ENCODE measurements around the gene TMEM38B. TPM values are rescaled to one million over a fixed set of nuclear protein-coding genes. Genes with fewer than 3 reads are reported as not detected.

TMEM38B gene
- total RNA-seq, 2 experiments from 2014 or later = 15.9 to 22.5 TPM

DNA sequence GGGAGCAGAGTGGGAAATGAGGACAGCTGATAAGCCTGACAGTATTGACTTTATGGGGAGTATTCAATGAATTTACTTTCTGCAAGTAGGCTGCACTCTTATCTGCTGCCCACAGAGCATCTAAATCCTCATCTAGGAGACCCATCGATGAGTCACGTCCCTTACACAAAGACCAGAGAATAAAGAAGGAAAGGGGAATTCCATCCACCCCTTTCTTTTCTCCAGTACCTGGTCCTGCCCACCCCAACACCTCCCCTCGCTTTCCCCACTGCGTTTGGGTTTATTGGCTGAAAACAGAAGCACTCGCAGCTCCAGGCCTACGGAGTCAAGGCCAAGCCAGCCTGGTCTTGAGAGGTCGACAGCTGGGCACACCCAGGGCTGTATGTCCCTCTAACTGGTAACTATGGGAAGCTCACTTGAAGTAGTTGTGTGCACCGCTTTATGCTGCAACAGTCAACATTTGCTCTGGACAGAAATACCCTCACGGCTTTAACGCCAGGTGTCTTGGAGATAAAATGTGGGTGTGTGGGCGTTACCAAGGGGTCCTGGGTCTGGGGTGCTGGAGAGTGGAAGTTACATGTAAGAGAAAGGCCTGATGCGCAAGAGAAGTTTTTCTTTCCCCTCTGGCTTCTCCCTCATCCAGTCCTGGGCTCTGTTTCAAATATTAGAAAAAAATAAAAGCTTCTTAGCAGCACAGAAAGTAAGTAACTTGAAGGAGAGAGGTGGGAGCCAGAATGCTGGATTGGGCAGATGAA is 46.6 kb upstream of the TMEM38B start:
- no peak overlapping the region for H3K27ac ChIP-seq (ENCODE audit: low read depth, low read length, poor library complexity, severe bottlenecking)

DNA sequence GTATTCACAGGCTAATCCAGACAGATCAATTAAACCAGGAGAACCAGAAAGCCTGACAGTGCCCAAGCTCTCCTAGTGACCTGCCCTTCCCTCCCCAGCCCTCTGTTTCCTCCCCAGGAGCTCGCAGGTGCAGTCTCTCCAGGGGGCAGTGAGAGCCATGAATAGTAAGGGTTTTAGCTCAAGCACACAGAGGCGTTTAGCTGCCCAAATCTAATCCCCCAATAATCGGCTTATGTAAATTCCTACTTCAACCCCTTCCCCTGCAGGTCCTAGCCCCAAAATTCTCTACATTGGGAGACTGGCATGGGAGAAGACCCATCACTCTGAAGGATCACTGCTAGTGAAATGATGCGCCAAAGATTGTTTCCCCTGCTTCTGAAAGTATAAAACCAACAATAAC is 42.5 kb upstream of the TMEM38B start:
- no peaks in the 10 kb centered on the region for H3K9me2 ChIP-seq (ENCODE audit: insufficient read depth, low read length)
- H3K36me3 ChIP-seq (ENCODE audit: insufficient read depth, low read length) = no peaks in the 10 kb centered on the region
- no TSS peak for BruUV-seq (replicated peaks)
- H3K79me2 ChIP-seq (ENCODE audit: insufficient read depth, low read depth, low read length) = no peaks in the 10 kb centered on the region
- H3K27ac ChIP-seq (ENCODE audit: low read depth, low read length, poor library complexity, severe bottlenecking) = no peak overlapping the region
- no peaks in the 10 kb centered on the region for H4K20me1 ChIP-seq (ENCODE audit: insufficient read depth, low read length)
- intact Hi-C loops (cut with micrococcal nuclease; ENCODE audit: unreplicated experiment) = no loop called here
- no peak for DNase-seq (ENCODE audit: low spot score)
- H3K4me3 ChIP-seq (ENCODE audit: low read depth, low read length, poor library complexity, severe bottlenecking) = no peak overlapping the region
- H2AFZ ChIP-seq (ENCODE audit: low read length) = no peak overlapping the region
- TF ChIP-seq EZH2phosphoT487 (IDR thresholded peaks at IDR 0.05; ENCODE audit: borderline replicate concordance, low read depth, low read length) = no peak
- TF ChIP-seq, protein P1, sequence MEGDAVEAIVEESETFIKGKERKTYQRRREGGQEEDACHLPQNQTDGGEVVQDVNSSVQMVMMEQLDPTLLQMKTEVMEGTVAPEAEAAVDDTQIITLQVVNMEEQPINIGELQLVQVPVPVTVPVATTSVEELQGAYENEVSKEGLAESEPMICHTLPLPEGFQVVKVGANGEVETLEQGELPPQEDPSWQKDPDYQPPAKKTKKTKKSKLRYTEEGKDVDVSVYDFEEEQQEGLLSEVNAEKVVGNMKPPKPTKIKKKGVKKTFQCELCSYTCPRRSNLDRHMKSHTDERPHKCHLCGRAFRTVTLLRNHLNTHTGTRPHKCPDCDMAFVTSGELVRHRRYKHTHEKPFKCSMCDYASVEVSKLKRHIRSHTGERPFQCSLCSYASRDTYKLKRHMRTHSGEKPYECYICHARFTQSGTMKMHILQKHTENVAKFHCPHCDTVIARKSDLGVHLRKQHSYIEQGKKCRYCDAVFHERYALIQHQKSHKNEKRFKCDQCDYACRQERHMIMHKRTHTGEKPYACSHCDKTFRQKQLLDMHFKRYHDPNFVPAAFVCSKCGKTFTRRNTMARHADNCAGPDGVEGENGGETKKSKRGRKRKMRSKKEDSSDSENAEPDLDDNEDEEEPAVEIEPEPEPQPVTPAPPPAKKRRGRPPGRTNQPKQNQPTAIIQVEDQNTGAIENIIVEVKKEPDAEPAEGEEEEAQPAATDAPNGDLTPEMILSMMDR (conservative IDR thresholded peaks at IDR 0.05; ENCODE audit: low read length) = no peak
- H3K4me1 ChIP-seq (ENCODE audit: insufficient read depth, low read length, poor library complexity, severe bottlenecking) = no peaks in the 10 kb centered on the region
- no peaks in the 10 kb centered on the region for H3K9me3 ChIP-seq (ENCODE audit: low read length)
- POLR2A ChIA-PET = interaction anchor here (0.7 to 2.2 kb wide), 3 partner anchors 18 to 1510 kb away, joined by 3 to 4 read pairs (median 4); no protein-coding TSS in a partner anchor
- H3K4me2 ChIP-seq (ENCODE audit: low read length) = no peak overlapping the region
- CTCF ChIA-PET (ENCODE audit: unreplicated experiment) = no interaction called here

More for the DNA sequence above, 46.6 kb upstream of the TMEM38B start:
- POLR2A ChIA-PET = interaction anchor here (0.6 to 1.3 kb wide), 4 partner anchors 12 to 1170 kb away, joined by 3 to 5 read pairs (median 4); no protein-coding TSS in a partner anchor
- BruUV-seq (replicated peaks) = no TSS peak
- DNase-seq (ENCODE audit: low spot score) = no peak
- intact Hi-C loops (cut with micrococcal nuclease; ENCODE audit: unreplicated experiment) = no loop called here
- Histone ChIP-seq H3K9me3 (ENCODE audit: low read length) (no peaks in the 10 kb centered on the region), H3K79me2 (ENCODE audit: insufficient read depth, low read depth, low read length) (no peaks in the 10 kb centered on the region), H3K36me3 (ENCODE audit: insufficient read depth, low read length) (no peaks in the 10 kb centered on the region), H4K20me1 (ENCODE audit: insufficient read depth, low read length) (no peaks in the 10 kb centered on the region), H3K4me1 (ENCODE audit: insufficient read depth, low read length, poor library complexity, severe bottlenecking) (no peaks in the 10 kb centered on the region), H3K4me2 (ENCODE audit: low read length) (no peak overlapping the region), H3K4me3 (ENCODE audit: low read depth, low read length, poor library complexity, severe bottlenecking) (no peak overlapping the region), H2AFZ (ENCODE audit: low read length) (no peak overlapping the region), H3K9me2 (ENCODE audit: insufficient read depth, low read length) (no peaks in the 10 kb centered on the region)
- CTCF ChIA-PET (ENCODE audit: unreplicated experiment) = no interaction called here
- TF ChIP-seq EZH2phosphoT487 (IDR thresholded peaks at IDR 0.05; ENCODE audit: borderline replicate concordance, low read depth, low read length) = no peak
- TF ChIP-seq, protein P1 (conservative IDR thresholded peaks at IDR 0.05; ENCODE audit: low read length) = no peak
